ENCODE results near the gene UFC1.

The UFC1 gene

DNA sequence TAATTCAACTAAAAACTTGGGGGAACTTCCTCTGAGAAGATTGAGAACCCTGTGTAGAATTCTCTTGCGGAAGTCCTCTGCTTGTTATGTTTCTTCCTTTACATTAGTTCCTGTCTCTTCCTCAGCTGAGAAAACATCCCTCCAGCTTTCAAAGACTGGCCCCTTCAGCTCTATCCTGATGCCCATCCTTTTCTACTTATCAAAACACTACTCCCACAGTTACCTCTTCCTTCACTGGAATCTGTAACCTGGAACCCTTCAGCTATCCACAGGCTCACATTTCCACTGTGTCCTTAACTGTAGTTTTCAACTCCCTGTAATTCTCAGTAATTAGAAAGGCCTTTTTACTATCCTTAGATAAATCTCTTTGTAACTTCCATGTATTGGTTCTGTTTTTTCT is 15.3 kb upstream of the UFC1 start:
- H3K27ac ChIP-seq (ENCODE audit: low read depth, low read length): no peak overlapping the region
- H3K4me3 ChIP-seq (ENCODE audit: low read length): no peak overlapping the region
- peaks cover 3% of the 10 kb centered on the region; the same call in 1 of the 2 replicates for H3K36me3 ChIP-seq (ENCODE audit: insufficient read depth, low read length)
- H3K9ac ChIP-seq (ENCODE audit: low read depth, low read length): no peak overlapping the region
- no peaks in the 10 kb centered on the region for H3K9me3 ChIP-seq (ENCODE audit: insufficient read depth, low read depth, low read length)
- H3K27me3 ChIP-seq (ENCODE audit: insufficient read depth, low read length): no peaks in the 10 kb centered on the region
- H3K4me1 ChIP-seq (ENCODE audit: insufficient read depth, low read length): no peaks in the 10 kb centered on the region
- 92% methylated on average over 1 of the region's 1 CpG for WGBS

DNA sequence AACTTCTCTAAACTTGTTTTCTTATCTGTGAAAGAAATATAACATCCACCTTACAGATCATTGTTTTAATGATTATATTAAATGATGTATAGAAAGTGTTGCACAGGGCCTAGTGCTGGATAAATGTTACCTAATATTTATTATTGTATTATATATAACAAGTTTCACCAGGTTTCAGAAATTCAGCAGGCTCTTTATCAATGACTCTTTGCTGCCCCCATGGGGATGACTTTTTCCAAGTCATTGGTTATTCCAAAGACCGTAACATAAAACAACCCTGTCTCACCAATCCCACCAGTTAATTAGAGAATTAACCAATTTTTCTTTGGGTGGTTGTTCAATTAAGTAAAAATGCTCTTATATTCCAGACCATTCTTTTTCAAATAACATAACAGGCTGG is 14.0 kb upstream of the UFC1 start:
- H3K9me3 ChIP-seq (ENCODE audit: insufficient read depth, low read depth, low read length): no peaks in the 10 kb centered on the region
- peaks cover 3% of the 10 kb centered on the region; the same call in 1 of the 2 replicates for H3K36me3 ChIP-seq (ENCODE audit: insufficient read depth, low read length)
- 83% methylated on average over 1 of the region's 1 CpG for WGBS
- H3K27me3 ChIP-seq (ENCODE audit: insufficient read depth, low read length): no peaks in the 10 kb centered on the region
- no peak overlapping the region for H3K27ac ChIP-seq (ENCODE audit: low read depth, low read length)
- no peaks in the 10 kb centered on the region for H3K4me1 ChIP-seq (ENCODE audit: insufficient read depth, low read length)
- H3K4me3 ChIP-seq (ENCODE audit: low read length): no peak overlapping the region
- H3K9ac ChIP-seq (ENCODE audit: low read depth, low read length): no peak overlapping the region

DNA sequence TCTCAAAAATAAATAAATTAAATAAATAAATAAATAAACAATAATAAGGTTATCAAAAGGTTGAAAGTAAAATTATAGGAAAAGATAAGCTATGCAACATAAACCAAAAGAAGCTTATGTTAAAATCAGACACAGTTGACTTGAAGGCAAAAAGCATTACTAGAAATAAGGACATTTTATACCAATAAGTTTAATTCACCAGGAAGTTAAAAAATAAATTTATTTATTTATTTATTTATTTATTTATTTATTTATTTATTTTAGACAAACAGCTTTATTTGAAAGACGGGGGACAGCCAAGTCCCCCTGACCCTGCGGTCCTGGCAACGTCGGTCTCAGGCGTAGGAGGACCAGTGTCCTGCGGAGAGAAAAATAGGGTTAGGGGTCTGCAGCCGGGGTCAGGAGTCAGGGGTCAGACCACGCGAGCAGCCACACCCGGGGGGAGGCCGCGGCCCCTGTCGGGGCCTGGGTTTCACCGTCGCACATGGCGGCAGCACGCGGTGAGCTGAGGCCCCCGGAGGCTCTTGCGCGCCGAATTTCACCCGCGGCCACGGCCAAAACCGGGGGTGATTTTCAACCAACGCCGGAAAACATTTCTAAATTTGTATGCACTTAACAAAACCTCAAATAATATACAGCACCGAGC is 12.9 kb upstream of the UFC1 start:
- Histone ChIP-seq H3K4me1 (ENCODE audit: insufficient read depth, low read length) (no peaks in the 10 kb centered on the region), H3K9me3 (ENCODE audit: insufficient read depth, low read depth, low read length) (no peaks in the 10 kb centered on the region), H3K27me3 (ENCODE audit: insufficient read depth, low read length) (no peaks in the 10 kb centered on the region), H3K9ac (ENCODE audit: low read depth, low read length) (no peak overlapping the region), H3K36me3 (ENCODE audit: insufficient read depth, low read length) (no peaks in the 10 kb centered on the region), H3K4me3 (ENCODE audit: low read length) (no peak overlapping the region), H3K27ac (ENCODE audit: low read depth, low read length) (no peak overlapping the region)
- 97% methylated on average over 29 of the region's 29 CpGs for WGBS

DNA sequence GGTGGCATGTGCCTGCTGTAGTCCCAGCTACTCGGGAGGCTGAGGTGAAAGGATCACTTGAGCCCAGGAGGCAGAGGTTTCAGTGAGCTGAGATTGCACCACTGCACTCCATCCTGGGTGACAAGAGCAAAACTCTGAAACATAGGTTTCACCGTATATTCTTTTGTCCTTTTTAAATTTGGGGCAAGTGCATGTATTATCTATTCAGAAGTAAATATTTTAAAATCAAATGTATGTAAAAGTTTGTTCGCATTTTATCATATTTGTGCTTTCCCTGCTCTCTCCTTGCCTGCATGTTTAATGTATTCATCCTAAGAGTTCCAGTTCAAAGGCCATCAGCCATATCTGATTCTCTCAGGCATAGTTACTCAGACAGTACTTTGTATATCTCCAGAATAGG is 7.9 kb upstream of the UFC1 start:
- Histone ChIP-seq H3K36me3 (ENCODE audit: insufficient read depth, low read length) (no peaks in the 10 kb centered on the region), H3K9ac (ENCODE audit: low read depth, low read length) (no peak overlapping the region), H3K4me3 (ENCODE audit: low read length) (no peak overlapping the region), H3K27ac (ENCODE audit: low read depth, low read length) (no peak overlapping the region), H3K27me3 (ENCODE audit: insufficient read depth, low read length) (no peaks in the 10 kb centered on the region), H3K4me1 (ENCODE audit: insufficient read depth, low read length) (no peaks in the 10 kb centered on the region), H3K9me3 (ENCODE audit: insufficient read depth, low read depth, low read length) (no peaks in the 10 kb centered on the region)
- 94% methylated on average over 3 of the region's 3 CpGs for WGBS

DNA sequence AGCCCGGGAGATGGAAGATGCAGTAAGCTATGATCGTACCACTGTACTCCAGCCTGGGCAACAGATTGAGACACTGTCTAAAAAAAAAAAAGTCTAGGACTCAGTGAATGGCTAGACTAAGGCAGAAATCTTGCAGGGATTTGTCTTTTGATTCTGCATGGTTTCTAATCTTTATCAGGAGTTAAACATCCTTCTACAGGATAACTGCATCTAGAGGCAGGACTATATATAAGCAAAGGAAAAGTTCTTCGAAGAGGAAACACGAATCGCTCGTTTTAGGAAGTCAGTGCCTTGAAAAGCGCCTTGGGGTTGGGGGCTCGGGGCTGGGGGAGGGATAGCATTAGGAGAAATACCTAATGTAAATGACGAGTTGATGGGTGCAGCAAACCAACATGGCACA is 602 bp upstream of the UFC1 start:
- no peaks in the 10 kb centered on the region for H3K27me3 ChIP-seq (ENCODE audit: insufficient read depth, low read length)
- H3K4me1 ChIP-seq (ENCODE audit: insufficient read depth, low read length): no peaks in the 10 kb centered on the region
- H3K4me3 ChIP-seq (ENCODE audit: low read length): peak overlapping the region; percentile 68
- no peaks in the 10 kb centered on the region for H3K9me3 ChIP-seq (ENCODE audit: insufficient read depth, low read depth, low read length)
- peaks cover 15% of the 10 kb centered on the region for H3K36me3 ChIP-seq (ENCODE audit: insufficient read depth, low read length)
- WGBS: 36% methylated on average over 8 of the region's 9 CpGs
- peak overlapping the region; percentile 92; the same call in 1 of the 2 replicates for H3K9ac ChIP-seq (ENCODE audit: low read depth, low read length)
- H3K27ac ChIP-seq (ENCODE audit: low read depth, low read length): peak overlapping the region; percentile 60; the same call in 1 of the 2 replicates

DNA sequence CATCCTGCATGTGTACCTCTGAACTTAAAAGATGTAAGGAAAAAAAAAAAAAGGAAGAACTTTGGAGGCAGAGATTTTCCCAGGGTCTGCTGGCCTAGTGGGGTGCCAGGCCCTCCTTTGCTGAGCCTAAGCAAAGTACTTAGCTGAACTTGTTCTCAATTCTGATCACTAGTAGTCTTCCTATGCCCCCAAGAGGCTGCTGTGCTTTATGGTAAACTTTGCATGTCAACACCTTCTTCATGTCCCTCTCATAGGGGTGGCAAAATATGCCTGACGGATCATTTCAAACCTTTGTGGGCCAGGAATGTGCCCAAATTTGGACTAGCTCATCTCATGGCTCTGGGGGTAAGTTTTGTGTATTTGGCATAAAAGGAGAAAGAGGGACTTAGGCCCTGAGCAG is 4.1 kb downstream of the UFC1 start:
- peaks cover 10% of the 10 kb centered on the region; the same call in 1 of the 2 replicates for H3K4me1 ChIP-seq (ENCODE audit: insufficient read depth, low read length)
- peaks cover 37% of the 10 kb centered on the region for H3K36me3 ChIP-seq (ENCODE audit: insufficient read depth, low read length)
- H3K4me3 ChIP-seq (ENCODE audit: low read length): no peak overlapping the region
- WGBS: 95% methylated on average over 1 of the region's 1 CpG
- H3K27ac ChIP-seq (ENCODE audit: low read depth, low read length): no peak overlapping the region
- no peak overlapping the region for H3K9ac ChIP-seq (ENCODE audit: low read depth, low read length)
- no peaks in the 10 kb centered on the region for H3K27me3 ChIP-seq (ENCODE audit: insufficient read depth, low read length)
- H3K9me3 ChIP-seq (ENCODE audit: insufficient read depth, low read depth, low read length): no peaks in the 10 kb centered on the region

DNA sequence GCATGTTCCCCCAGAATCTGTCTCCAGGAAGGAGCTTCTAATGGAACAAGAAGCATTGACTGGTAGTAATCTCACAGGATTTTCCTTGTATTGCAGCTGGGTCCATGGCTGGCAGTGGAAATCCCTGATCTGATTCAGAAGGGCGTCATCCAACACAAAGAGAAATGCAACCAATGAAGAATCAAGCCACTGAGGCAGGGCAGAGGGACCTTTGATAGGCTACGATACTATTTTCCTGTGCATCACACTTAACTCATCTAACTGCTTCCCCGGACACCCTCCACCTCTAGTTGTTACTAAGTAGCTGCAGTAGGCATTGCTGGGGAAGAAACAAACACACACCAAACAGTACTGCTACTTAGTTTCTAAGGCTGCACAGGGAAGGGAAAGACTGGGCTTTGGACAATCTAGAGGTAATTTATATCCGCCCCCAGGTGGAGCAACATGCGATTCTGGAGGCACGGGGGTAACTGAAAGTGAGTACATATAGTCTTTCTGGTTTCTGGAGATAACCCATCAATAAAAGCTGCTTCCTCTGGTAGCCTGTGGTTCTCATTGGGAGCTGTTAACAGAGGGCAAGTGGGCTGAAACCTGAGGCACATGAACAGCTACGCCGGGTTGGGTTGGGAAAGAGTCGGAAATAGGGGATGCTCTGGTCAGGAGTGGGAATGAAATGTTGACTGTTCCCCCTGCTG is 4.7 kb downstream of the UFC1 start:
- H3K4me3 ChIP-seq (ENCODE audit: low read length): peak overlapping the region; percentile 75
- WGBS: 89% methylated on average over 9 of the region's 9 CpGs
- H3K27ac ChIP-seq (ENCODE audit: low read depth, low read length): no peak overlapping the region
- H3K9ac ChIP-seq (ENCODE audit: low read depth, low read length): peak overlapping the region; percentile 58
- no peaks in the 10 kb centered on the region for H3K9me3 ChIP-seq (ENCODE audit: insufficient read depth, low read depth, low read length)
- peaks cover 10% of the 10 kb centered on the region; the same call in 1 of the 2 replicates for H3K4me1 ChIP-seq (ENCODE audit: insufficient read depth, low read length)
- H3K36me3 ChIP-seq (ENCODE audit: insufficient read depth, low read length): peaks cover 41% of the 10 kb centered on the region
- no peaks in the 10 kb centered on the region for H3K27me3 ChIP-seq (ENCODE audit: insufficient read depth, low read length)

DNA sequence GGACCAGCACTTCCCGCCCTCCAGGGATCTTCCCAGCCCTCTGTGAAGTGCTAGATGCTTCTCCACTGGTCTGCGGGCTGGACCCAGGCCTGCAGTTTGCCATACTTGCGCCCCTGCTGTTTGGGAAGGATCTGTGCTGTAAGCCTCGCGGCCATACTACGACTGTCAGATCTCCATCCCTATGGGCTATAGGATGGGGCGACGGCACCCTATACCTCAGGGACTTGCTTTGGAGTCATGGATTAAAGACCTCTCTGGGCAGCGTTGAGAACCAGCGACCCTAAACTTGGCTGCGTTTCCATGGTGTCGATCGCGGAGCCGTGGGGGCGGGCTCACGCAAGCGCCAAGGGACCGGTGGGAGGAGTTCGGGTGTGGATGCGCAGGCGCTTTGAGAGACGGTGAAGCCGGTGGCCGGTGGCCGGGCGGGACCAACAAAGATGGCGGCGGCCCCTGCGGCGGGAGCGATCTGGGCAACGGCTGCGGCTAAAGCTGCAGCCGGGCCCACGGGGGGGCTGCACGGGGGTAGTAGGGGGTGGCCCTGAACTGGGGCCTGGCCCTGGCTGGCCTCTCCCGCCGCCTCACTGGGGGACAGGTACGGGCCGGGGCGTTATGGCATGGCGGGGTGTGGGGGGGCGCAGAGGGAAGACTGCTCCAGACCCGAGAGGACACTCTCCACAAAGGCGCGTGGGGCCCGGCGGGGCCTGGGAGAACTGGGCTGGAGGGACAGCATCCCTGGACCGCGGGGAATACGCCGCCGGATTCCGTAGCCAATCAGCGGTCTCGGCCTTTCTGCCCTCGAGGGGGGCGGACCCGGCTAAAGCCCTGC is 5.5 kb downstream of the UFC1 start, which contains the start of gene USP21:
USP21 (plus strand) TSS at position 414 of the 826 bp plus-strand sequence. CDS start 1,141 bp downstream, outside the sequence.
- H3K4me3 ChIP-seq (ENCODE audit: low read length): peak within 1 kb of the TSS; percentile 75
- peak within 1 kb of the TSS; percentile 84 for H3K9ac ChIP-seq (ENCODE audit: low read depth, low read length)
- peaks cover 45% of the 10 kb centered on the region for H3K36me3 ChIP-seq (ENCODE audit: insufficient read depth, low read length)
- WGBS: 2% methylated on average over 60 of the region's 60 CpGs
- H3K4me1 ChIP-seq (ENCODE audit: insufficient read depth, low read length): peaks cover 10% of the 10 kb centered on the region; the same call in 1 of the 2 replicates
- no peaks in the 10 kb centered on the region for H3K27me3 ChIP-seq (ENCODE audit: insufficient read depth, low read length)
- peak within 1 kb of the TSS; percentile 80 for H3K27ac ChIP-seq (ENCODE audit: low read depth, low read length)
- H3K9me3 ChIP-seq (ENCODE audit: insufficient read depth, low read depth, low read length): no peaks in the 10 kb centered on the region

DNA sequence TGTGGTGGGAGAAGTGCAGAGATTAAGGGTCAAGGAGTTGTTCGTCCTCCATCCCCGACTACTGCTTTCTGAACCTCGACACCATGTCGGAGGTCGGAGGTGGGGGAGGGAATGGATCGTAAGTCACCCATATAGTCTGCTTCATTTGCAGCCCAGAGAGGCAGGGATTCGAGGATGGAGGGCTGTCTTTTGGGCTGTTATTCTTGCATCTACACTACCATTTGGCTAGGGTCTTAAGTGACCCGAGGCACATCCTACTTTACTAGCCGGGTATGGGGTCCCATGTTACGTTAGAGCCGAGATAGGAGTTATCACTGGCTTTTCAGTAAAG is 6.1 kb downstream of the UFC1 start:
- peaks cover 10% of the 10 kb centered on the region; the same call in 1 of the 2 replicates for H3K4me1 ChIP-seq (ENCODE audit: insufficient read depth, low read length)
- H3K27me3 ChIP-seq (ENCODE audit: insufficient read depth, low read length): no peaks in the 10 kb centered on the region
- 19% methylated on average over 11 of the region's 11 CpGs for WGBS
- H3K9me3 ChIP-seq (ENCODE audit: insufficient read depth, low read depth, low read length): no peaks in the 10 kb centered on the region
- H3K27ac ChIP-seq (ENCODE audit: low read depth, low read length): peak overlapping the region; percentile 80
- H3K36me3 ChIP-seq (ENCODE audit: insufficient read depth, low read length): peaks cover 51% of the 10 kb centered on the region
- H3K9ac ChIP-seq (ENCODE audit: low read depth, low read length): peak overlapping the region; percentile 84
- H3K4me3 ChIP-seq (ENCODE audit: low read length): peak overlapping the region; percentile 75

DNA sequence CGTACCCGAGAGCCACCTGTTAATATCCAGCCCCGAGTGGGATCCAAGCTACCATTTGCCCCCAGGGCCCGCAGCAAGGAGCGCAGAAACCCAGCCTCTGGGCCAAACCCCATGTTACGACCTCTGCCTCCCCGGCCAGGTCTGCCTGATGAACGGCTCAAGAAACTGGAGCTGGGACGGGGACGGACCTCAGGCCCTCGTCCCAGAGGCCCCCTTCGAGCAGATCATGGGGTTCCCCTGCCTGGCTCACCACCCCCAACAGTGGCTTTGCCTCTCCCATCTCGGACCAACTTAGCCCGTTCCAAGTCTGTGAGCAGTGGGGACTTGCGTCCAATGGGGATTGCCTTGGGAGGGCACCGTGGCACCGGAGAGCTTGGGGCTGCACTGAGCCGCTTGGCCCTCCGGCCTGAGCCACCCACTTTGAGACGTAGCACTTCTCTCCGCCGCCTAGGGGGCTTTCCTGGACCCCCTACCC is 6.9 kb downstream of the UFC1 start:
- Histone ChIP-seq H3K27ac (ENCODE audit: low read depth, low read length) (no peak overlapping the region), H3K36me3 (ENCODE audit: insufficient read depth, low read length) (peaks cover 53% of the 10 kb centered on the region), H3K4me3 (ENCODE audit: low read length) (peak overlapping the region; percentile 75), H3K27me3 (ENCODE audit: insufficient read depth, low read length) (no peaks in the 10 kb centered on the region), H3K9me3 (ENCODE audit: insufficient read depth, low read depth, low read length) (no peaks in the 10 kb centered on the region), H3K4me1 (ENCODE audit: insufficient read depth, low read length) (peaks cover 14% of the 10 kb centered on the region), H3K9ac (ENCODE audit: low read depth, low read length) (no peak overlapping the region)
- 94% methylated on average over 22 of the region's 22 CpGs for WGBS

DNA sequence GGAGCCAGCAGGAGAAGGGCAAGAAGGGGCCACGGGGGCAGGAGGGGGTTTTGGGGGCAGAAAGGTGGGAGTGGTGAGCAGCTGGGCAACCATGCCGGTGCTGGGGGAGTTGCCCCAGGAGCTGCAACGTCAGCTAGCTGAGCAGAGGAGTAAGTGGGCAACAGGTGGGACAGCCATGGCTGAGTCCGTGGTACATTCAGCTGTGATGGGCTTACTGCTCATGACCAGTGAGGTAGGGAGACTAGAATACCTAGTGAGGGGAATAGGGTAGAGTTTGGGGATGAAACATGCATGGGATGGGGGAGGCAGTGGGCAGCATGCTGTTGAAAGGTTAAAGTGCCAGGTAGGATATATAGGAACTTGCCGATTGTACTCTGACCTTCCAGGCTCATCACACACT is 7.9 kb downstream of the UFC1 start:
- WGBS: 90% methylated on average over 5 of the region's 5 CpGs
- Histone ChIP-seq H3K27ac (ENCODE audit: low read depth, low read length) (no peak overlapping the region), H3K4me1 (ENCODE audit: insufficient read depth, low read length) (peaks cover 14% of the 10 kb centered on the region), H3K36me3 (ENCODE audit: insufficient read depth, low read length) (peaks cover 53% of the 10 kb centered on the region), H3K9me3 (ENCODE audit: insufficient read depth, low read depth, low read length) (no peaks in the 10 kb centered on the region), H3K27me3 (ENCODE audit: insufficient read depth, low read length) (no peaks in the 10 kb centered on the region), H3K9ac (ENCODE audit: low read depth, low read length) (no peak overlapping the region), H3K4me3 (ENCODE audit: low read length) (no peak overlapping the region)
